LHCN-M2 (cell line): ENCODE measurements around the gene SPEN. TPM values are rescaled to one million over a fixed set of nuclear protein-coding genes. Genes with fewer than 3 reads are reported as not detected.
"Not testable (repeated sequence)": the region's sequence is repeated elsewhere in the genome, so short reads cannot be mapped to it uniquely, and the experiment has no call there.

Experiments used
- DNase-seq: peaks from one replicate; pipeline ENCODE4 v3.0.0-alpha.2; 2012; ENCODE audit warnings: low read depth
- total RNA-seq: library from RNA; depleted of rRNA; stranded (reverse); fragments of >200 nt; gene quantifications from 2 replicates; pipeline ENCODE4 v1.2.3, GENCODE V29; 2014

Gene SPEN
- total RNA-seq, 1 experiment from 2014 or later: 7.7 TPM

DNA sequence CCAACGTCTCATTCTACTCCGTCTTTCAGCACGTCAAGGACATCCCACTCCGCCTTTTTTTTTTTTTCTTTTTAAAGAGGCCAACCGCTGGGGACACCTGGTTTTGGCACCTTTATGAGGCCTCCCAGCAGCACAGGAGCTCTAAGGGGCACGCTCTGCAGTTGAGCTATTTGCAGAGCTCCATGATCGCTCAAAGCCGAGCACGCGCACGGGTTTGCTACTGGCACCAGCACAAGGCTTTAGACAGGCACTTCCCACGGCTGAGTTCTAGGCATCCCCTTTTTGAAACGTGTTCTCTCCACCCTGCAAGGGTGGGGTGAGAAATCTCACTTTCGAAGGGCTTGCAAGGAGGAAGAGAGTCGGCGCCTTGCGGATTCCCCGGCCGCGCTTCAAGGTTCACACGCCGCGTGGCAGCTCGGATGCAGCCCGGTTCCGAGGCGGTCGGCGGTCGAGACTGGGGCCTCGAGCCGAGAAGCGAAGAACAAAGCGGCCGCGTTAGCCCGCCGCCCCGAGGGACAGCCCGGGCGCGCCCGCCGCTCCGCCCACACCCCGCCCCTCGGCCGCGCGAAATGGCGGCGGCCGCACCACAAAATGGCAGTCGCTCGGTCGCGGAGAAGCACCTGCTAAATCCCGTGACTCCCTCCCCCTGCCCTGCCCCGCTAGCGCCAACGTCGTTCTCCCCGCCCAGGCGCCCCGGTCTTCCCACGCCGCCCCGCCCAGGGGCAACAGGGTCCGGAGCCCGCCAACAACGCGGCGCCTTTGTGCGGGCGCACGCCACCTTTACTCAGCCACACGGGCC, 12.9 kb upstream of the SPEN start:
- DNase-seq: peak; percentile 89

- DNase-seq: no peak
These were observed 12.2 kb upstream of the SPEN start for GRCh38 chr1:15835205-15835740.

- DNase-seq: peak; percentile 99
These were observed 11.6 kb upstream of the SPEN start for GRCh38 chr1:15835741-15836510.

DNA sequence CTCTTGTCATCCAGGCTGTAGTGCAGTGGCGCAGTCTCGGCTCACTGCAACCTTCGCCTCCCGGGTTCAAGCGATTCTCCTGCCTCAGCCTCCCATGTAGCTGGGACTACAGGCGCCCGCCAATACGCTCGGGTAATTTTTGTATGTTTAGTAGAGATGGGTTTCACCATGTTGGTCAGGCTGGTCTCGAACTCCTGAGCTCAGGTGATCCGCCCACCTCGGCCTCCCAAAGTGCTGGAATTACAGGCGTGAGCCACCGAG, 11.1 kb upstream of the SPEN start:
- not testable (repeated sequence) for DNase-seq

GRCh38 chr1:15836772-15837669, 10.5 kb upstream of the SPEN start:
- DNase-seq: no peak

- no peak for DNase-seq
These were observed 9.6 kb upstream of the SPEN start for GRCh38 chr1:15837931-15838330.

DNA sequence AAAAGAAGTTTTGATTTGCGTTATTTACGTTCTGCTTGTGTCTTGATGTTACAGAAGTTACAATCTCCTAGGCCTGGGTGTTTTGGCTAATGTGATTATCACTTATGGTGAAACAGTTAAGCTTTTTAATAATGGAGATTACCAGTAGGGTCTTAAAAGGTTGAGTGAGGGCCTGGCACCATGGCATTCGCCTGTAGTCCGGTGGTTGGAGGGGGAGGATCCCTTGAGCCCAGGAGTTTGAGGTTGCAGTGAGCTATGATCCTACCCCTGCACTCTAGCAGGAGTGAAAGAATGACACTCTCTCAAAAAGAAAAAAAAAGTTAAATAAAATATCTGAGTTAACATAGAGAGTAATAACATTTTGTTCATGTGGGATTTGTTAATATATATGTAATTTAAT, 8.8 kb upstream of the SPEN start:
- DNase-seq: no peak

GRCh38 chr1:15843826-15844572, 3.5 kb upstream of the SPEN start:
- no peak for DNase-seq

DNA sequence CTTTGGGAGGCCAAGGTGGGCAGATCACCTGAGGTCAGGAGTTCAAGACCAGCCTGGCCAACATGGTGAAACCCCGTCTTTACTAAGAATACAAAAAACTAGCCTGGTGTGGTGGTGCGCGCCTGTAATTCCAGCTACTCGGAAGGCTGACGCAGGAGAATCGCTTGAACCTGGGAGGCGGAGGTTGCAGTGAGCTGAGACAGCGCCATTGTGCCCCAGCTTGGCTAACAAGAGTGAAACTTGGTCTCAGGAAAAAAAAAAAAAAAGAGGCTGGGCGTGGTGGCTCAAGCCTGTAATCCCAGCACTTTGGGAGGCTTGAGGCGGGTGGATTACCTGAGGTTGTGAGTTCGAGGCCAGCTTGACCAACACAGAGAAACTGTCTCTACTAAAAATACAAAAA, 1.5 kb upstream of the SPEN start:
- DNase-seq: not testable (repeated sequence)

GRCh38 chr1:15847893-15848142, 311 bp downstream of the SPEN start:
- DNase-seq: no peak

GRCh38 chr1:15848143-15848928, 829 bp downstream of the SPEN start:
- peak; percentile 27 for DNase-seq

GRCh38 chr1:15848929-15849774, 1.6 kb downstream of the SPEN start:
- DNase-seq: peak; percentile 80

DNA sequence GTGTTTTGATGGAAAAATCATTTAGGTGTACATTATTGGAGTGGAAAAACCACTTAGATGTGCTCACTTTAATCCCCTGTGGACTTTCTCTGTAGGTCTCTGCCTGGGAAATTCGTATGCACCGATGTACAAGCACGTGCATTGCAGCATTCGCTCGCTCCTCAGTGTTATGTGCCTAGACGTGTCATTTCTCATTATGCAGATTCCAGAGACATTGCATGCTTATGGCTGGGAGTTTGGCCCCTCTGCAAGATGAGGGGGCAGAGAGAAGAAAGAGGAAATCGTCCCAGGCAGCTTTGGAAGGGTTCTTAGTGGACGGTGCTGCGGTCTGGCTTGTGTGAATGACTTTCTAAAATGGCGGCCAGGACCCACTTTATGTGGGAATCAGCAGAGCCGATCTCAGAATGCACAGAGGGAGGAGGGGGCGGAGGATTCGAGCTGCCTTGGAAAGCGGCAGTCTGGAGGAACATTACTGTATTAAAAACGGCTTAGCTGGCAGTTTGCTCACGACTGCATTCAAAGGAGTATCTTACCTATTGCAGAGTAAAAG, 2.3 kb downstream of the SPEN start:
- DNase-seq: peak; percentile 59

DNA sequence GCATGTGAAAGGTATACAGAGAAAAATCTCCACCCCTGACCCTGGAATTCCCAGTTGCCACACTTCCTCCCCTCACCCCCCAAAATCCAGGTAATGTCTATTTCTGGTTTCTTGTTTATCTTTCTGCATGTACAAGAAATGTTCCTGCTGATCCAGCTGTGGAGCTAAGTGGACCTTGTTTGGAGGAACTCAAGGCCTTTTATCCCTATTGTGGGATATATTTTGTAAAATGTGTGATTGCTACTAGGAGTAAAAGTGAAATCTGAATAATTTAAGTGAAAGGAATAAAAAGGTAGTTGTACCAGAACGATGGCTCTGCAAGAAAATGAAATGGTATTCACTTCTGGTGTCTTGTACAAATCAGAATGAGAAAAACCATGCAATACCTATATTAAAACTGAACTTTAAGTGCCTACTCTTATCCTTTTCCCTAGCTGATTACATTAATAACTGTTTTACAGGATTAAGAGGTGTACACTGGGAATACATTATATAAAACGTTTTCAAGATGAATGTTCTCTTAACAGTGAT, 3.0 kb downstream of the SPEN start:
- no peak for DNase-seq

DNA sequence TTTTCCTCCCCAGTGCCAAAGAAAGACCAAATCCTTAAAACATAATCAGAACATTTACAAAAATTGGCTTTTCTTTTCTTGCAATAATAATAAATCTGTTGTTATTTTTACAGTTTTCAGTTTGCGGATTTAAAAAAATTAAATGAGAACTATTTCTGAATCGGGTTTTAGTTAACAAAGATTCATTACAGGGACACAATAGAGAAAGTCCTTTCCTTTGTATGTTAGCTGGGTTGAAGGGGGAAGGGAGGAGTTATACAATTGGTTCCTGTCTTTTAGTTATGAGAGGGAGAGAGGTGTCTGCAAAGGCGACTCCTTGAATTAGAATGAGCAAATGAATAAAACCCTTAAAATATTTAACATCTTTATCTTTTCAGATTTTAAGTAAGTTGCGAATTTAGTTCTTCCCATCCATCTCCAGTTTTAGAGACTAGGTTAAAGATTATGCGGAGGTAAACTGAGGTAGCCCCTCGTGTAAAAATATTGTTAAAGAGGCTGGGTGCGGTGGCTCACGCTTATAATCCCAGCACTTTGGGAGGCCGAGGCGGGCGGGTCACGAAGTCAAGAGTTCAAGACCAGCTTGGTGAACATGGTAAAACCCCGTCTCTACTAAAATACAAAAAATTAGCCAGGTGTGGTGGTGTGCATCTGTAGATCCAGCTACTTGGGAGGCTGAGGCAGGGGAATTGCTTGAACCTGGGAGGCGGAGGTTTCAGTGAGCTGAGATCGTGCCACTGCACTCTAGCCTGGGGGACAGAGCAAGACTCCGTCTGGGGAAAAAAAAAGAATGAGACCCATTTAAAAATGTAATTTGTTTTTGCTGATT, 3.9 kb downstream of the SPEN start:
- DNase-seq: no peak

GRCh38 chr1:15852036-15852827, 4.7 kb downstream of the SPEN start:
- peak; percentile 32 for DNase-seq

- no peak for DNase-seq
These were observed 5.4 kb downstream of the SPEN start for GRCh38 chr1:15852828-15853302.
